SK-N-SH (cell line): ENCODE measurements around the gene GRIP2.

Source experiments
- CTCF ChIP-seq: fragments of 200-600 bp; sonication (generic); IDR thresholded peaks from 2 replicates; pipeline ENCODE4 v1.6.1; 2017; ENCODE audit warnings: antibody characterized with exemption, mild to moderate bottlenecking, moderate library complexity
- EP300 ChIP-seq, 2 experiments: IDR thresholded peaks; 2 replicates each; pipeline versions ENCODE4 v1.4.0 to v1.6.1; 2012; ENCODE audit warnings: borderline replicate concordance in 1 of 2, low read depth in 1 of 2, low read length in 1 of 2
- EZH2phosphoT487 ChIP-seq: fragments of 200-600 bp; sonication (generic); IDR thresholded peaks from 2 replicates; pipeline ENCODE4 v1.6.1; 2017; ENCODE audit warnings: low read depth, mixed run types, mild to moderate bottlenecking, antibody characterized with exemption, moderate library complexity, borderline replicate concordance
- FOXJ3 ChIP-seq: sonication (generic); formaldehyde crosslinking; IDR thresholded peaks from 2 replicates; pipeline ENCODE4 v1.5.1; 2020; ENCODE audit warnings: mild to moderate bottlenecking, missing genetic modification reagents
- FOXM1 ChIP-seq: IDR thresholded peaks from 2 replicates; pipeline ENCODE4 v1.4.0; 2012; ENCODE audit warnings: low read depth, mild to moderate bottlenecking
- GABPA ChIP-seq: IDR thresholded peaks from 2 replicates; pipeline ENCODE4 v1.4.0; 2012; ENCODE audit warnings: low read depth, mild to moderate bottlenecking
- MAX ChIP-seq: IDR thresholded peaks from 2 replicates; pipeline ENCODE4 v1.4.0; 2012; ENCODE audit warnings: low read depth
- NFIC ChIP-seq: IDR thresholded peaks from 2 replicates; pipeline ENCODE4 v1.4.0; 2012; ENCODE audit warnings: borderline replicate concordance
- POLR2AphosphoS5 ChIP-seq: IDR thresholded peaks from 2 replicates; pipeline ENCODE4 v1.6.1; 2012; ENCODE audit warnings: low read depth, low read length
- REST ChIP-seq: IDR thresholded peaks from 2 replicates; pipeline ENCODE4 v1.6.1; 2012; ENCODE audit warnings: mild to moderate bottlenecking, low read depth, low read length, moderate library complexity
- RFX5 ChIP-seq: IDR thresholded peaks from 2 replicates; pipeline ENCODE4 v1.6.1; 2012; ENCODE audit warnings: mild to moderate bottlenecking, improper control_type of control experiment, low read length
- TAF1 ChIP-seq: IDR thresholded peaks from 2 replicates; pipeline ENCODE4 v1.6.1; 2012; ENCODE audit warnings: low read depth, mild to moderate bottlenecking, low read length, moderate library complexity, borderline replicate concordance

- TF ChIP-seq CTCF (no peak), GABPA (no peak), POLR2AphosphoS5 (no peak), TAF1 (no peak), EZH2phosphoT487 (no peak), NFIC (no peak), FOXM1 (no peak), RFX5 (no peak), FOXJ3 (CRISPR knock-in tag) (no peak), EP300 (IDR thresholded peaks at IDR 0.05; ENCODE audit: borderline replicate concordance in 1 of 2, low read depth in 1 of 2, low read length in 1 of 2) (no peak), MAX (no peak), REST (no peak)
Observed at GRCh38 chr3:14514323-14514720, 25.8 kb downstream of the GRIP2 start.
